OCI-LY1 (cell line): ENCODE measurements around the gene MAGI1.

ENCODE experiments used
- H2AFZ ChIP-seq: fragments of 200-600 bp; sonication (generic), shearing (Covaris generic); 2 replicates; pipeline ENCODE4 v1.6.0; 2014; ENCODE audit warnings: antibody characterized with exemption, mild to moderate bottlenecking, low read length
- H3F3A ChIP-seq: fragments of 200-600 bp; sonication (generic), shearing (Covaris generic); 2 replicates; pipeline ENCODE4 v1.6.0; 2014; ENCODE audit warnings: mild to moderate bottlenecking, antibody characterized with exemption, low read length, moderate library complexity; ENCODE audit not compliant: insufficient read depth
- H3K27ac ChIP-seq: fragments of 200-600 bp; sonication (generic); 2 replicates; pipeline ENCODE4 v1.5.1; 2014; ENCODE audit warnings: low read length, mixed run types, mild to moderate bottlenecking, low read depth; ENCODE audit not compliant: poor library complexity, severe bottlenecking
- H3K27me3 ChIP-seq: fragments of 200-600 bp; sonication (generic); 2 replicates; pipeline ENCODE4 v1.6.0; 2014; ENCODE audit warnings: antibody characterized with exemption, mild to moderate bottlenecking, low read length, moderate library complexity; ENCODE audit not compliant: insufficient read depth
- H3K36me3 ChIP-seq: fragments of 200-600 bp; sonication (generic); 2 replicates; pipeline ENCODE4 v1.6.1; 2014; ENCODE audit warnings: mild to moderate bottlenecking, antibody characterized with exemption, low read length, moderate library complexity, mixed read lengths; ENCODE audit not compliant: insufficient read depth
- H3K4me1 ChIP-seq: fragments of 200-600 bp; sonication (generic); 2 replicates; pipeline ENCODE4 v1.5.1; 2014; ENCODE audit warnings: mild to moderate bottlenecking, low read length, moderate library complexity; ENCODE audit not compliant: insufficient read depth, severe bottlenecking
- H3K4me2 ChIP-seq: fragments of 200-600 bp; sonication (generic), shearing (Covaris generic); 2 replicates; pipeline ENCODE4 v1.6.1; 2014; ENCODE audit warnings: low read length
- H3K4me3 ChIP-seq: fragments of 200-600 bp; sonication (generic); 2 replicates; pipeline ENCODE4 v1.5.1; 2014; ENCODE audit warnings: low read length, low read depth, mild to moderate bottlenecking, mixed read lengths; ENCODE audit not compliant: poor library complexity, severe bottlenecking
- H3K79me2 ChIP-seq: fragments of 200-600 bp; shearing (Covaris generic); 2 replicates; pipeline ENCODE4 v1.6.1; 2016; ENCODE audit warnings: mixed run types, low read length, mixed read lengths; ENCODE audit not compliant: insufficient read depth
- H3K9ac ChIP-seq: fragments of 200-600 bp; sonication (generic), shearing (Covaris generic); 2 replicates; pipeline ENCODE4 v1.6.1; 2014; ENCODE audit warnings: mild to moderate bottlenecking, low read length, mixed read lengths
- H3K9me2 ChIP-seq: fragments of 200-600 bp; sonication (generic), shearing (Covaris generic); 2 replicates; pipeline ENCODE4 v1.6.1; 2014; ENCODE audit warnings: low read depth, mild to moderate bottlenecking, low read length, mixed read lengths
- H3K9me3 ChIP-seq: fragments of 200-600 bp; shearing (Covaris generic); 2 replicates; pipeline ENCODE4 v1.6.1; 2014; ENCODE audit warnings: low read length, mixed read lengths
- H4K20me1 ChIP-seq: fragments of 200-600 bp; sonication (generic), shearing (Covaris generic); 2 replicates; pipeline ENCODE4 v1.6.0; 2016; ENCODE audit warnings: mild to moderate bottlenecking, low read length; ENCODE audit not compliant: insufficient read depth
- EZH2 ChIP-seq: fragments of 200-600 bp; sonication (generic), shearing (Covaris generic); IDR thresholded peaks from 2 replicates; pipeline ENCODE4 v1.8.0; 2017; ENCODE audit warnings: borderline replicate concordance, mixed run types, mild to moderate bottlenecking, antibody characterized with exemption, low read length, moderate library complexity, mixed read lengths
- TF ChIP-seq, protein P1 (sequence below): fragments of 200-600 bp; sonication (generic), shearing (Covaris generic); IDR thresholded peaks from 2 replicates; pipeline ENCODE4 v1.5.1; 2017; ENCODE audit warnings: mild to moderate bottlenecking, antibody characterized with exemption, low read length, moderate library complexity, mixed read lengths

MAGI1 gene

DNA sequence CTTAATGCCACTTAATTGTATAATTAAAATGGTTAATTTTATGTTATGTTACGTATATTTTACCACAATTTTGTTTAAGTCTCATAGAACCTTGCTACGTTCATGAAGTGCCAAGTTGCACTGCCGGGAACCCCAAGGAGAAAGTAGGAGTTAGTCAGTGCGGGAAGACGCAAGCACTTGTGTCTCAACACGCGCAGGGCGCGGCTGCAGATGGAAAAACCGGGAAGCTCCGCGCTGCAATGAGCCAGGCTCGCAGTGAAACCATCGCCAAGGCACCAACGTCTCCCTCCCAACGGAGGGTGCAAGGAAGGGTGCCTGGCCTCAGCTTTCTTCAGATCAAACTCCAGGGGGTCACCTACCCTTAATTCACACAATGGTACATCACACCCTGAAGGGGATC is 21.6 kb downstream of the MAGI1 start:
- H3K9me3 ChIP-seq, result no peaks in the 10 kb centered on the region
- H3K27ac ChIP-seq, result no peak overlapping the region
- H3K4me2 ChIP-seq, result no peak overlapping the region
- no peak overlapping the region for H2AFZ ChIP-seq
- no peaks in the 10 kb centered on the region for H3K79me2 ChIP-seq
- TF ChIP-seq, protein P1, sequence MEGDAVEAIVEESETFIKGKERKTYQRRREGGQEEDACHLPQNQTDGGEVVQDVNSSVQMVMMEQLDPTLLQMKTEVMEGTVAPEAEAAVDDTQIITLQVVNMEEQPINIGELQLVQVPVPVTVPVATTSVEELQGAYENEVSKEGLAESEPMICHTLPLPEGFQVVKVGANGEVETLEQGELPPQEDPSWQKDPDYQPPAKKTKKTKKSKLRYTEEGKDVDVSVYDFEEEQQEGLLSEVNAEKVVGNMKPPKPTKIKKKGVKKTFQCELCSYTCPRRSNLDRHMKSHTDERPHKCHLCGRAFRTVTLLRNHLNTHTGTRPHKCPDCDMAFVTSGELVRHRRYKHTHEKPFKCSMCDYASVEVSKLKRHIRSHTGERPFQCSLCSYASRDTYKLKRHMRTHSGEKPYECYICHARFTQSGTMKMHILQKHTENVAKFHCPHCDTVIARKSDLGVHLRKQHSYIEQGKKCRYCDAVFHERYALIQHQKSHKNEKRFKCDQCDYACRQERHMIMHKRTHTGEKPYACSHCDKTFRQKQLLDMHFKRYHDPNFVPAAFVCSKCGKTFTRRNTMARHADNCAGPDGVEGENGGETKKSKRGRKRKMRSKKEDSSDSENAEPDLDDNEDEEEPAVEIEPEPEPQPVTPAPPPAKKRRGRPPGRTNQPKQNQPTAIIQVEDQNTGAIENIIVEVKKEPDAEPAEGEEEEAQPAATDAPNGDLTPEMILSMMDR, result no peak
- no peak for TF ChIP-seq EZH2
- no peaks in the 10 kb centered on the region for H3K4me1 ChIP-seq
- H3K9me2 ChIP-seq, result no peaks in the 10 kb centered on the region
- no peaks in the 10 kb centered on the region for H3F3A ChIP-seq
- H3K9ac ChIP-seq, result no peak overlapping the region
- no peaks in the 10 kb centered on the region for H4K20me1 ChIP-seq
- no peaks in the 10 kb centered on the region for H3K36me3 ChIP-seq
- peaks cover 6% of the 10 kb centered on the region; the same call in 1 of the 2 replicates for H3K27me3 ChIP-seq
- no peak overlapping the region for H3K4me3 ChIP-seq

DNA sequence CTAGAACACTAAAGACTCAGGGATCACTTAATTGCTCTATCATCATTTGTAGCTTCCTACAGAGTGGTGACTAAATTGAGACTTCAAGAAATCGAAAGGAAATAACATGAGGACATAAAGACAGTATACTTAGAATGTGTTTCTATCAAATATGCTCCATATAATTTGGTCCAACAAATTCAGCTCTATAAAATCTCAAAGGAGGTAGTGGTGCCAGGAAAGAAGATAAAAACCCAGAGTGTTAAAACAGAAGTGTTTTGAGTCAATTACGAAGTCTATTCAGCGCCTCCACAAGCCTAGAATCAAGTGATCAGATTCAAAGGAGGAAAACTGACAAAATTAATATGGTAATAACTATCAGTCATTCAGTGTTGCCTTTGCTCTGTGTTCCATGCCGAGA is 22.9 kb downstream of the MAGI1 start:
- H4K20me1 ChIP-seq, result no peaks in the 10 kb centered on the region

DNA sequence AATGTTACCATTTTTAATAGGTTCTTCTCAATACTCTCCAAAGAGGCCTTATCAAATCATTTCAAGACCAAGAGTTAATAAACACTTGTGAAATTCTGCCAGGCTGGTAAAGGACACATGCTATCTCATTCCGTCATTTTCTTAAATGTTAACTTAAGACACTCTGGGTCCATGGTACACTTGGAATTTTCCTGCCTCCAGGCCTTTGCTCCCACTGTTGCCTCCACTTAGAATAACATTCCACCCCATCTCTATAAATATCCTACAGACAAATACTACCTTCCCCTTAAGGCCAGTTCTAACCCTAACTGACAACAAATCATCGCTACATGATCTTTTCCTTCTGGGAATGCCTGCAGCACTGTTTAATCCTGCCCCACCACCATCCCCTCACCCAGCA is 24.1 kb downstream of the MAGI1 start:
- H3F3A ChIP-seq, result no peaks in the 10 kb centered on the region
- H3K27me3 ChIP-seq, result no peaks in the 10 kb centered on the region
- no peak overlapping the region for H2AFZ ChIP-seq
- no peaks in the 10 kb centered on the region for H3K79me2 ChIP-seq
- no peaks in the 10 kb centered on the region for H4K20me1 ChIP-seq
- H3K9me2 ChIP-seq, result no peaks in the 10 kb centered on the region
- no peaks in the 10 kb centered on the region for H3K36me3 ChIP-seq
- no peaks in the 10 kb centered on the region for H3K9me3 ChIP-seq
- no peak overlapping the region for H3K4me3 ChIP-seq
- H3K27ac ChIP-seq, result no peak overlapping the region
- H3K4me1 ChIP-seq, result no peaks in the 10 kb centered on the region
- TF ChIP-seq EZH2, result no peak
- TF ChIP-seq, protein P1, result no peak
- no peak overlapping the region for H3K4me2 ChIP-seq
- no peak overlapping the region for H3K9ac ChIP-seq

More for the DNA sequence above, 22.9 kb downstream of the MAGI1 start:
- no peaks in the 10 kb centered on the region for H3K4me1 ChIP-seq
- no peak for TF ChIP-seq EZH2
- TF ChIP-seq, protein P1, result no peak
- H3K79me2 ChIP-seq, result no peaks in the 10 kb centered on the region
- no peak overlapping the region for H2AFZ ChIP-seq
- H3K36me3 ChIP-seq, result no peaks in the 10 kb centered on the region
- H3K27ac ChIP-seq, result no peak overlapping the region
- H3K9me3 ChIP-seq, result no peaks in the 10 kb centered on the region
- no peaks in the 10 kb centered on the region for H3F3A ChIP-seq
- H3K9ac ChIP-seq, result no peak overlapping the region
- no peaks in the 10 kb centered on the region for H3K9me2 ChIP-seq
- no peaks in the 10 kb centered on the region for H3K27me3 ChIP-seq
- H3K4me2 ChIP-seq, result no peak overlapping the region
- no peak overlapping the region for H3K4me3 ChIP-seq
